ENCODE data around the gene TAF5L. TPM values are rescaled to one million over a fixed set of nuclear protein-coding genes. Genes with fewer than 3 reads are reported as not detected.
A peak's percentile ranks its signal among the peaks of the same experiment; 100 is the strongest.

The TAF5L gene
- total and polyA plus RNA-seq, 2 experiments from 2014 or later: 5.6 to 17.6 TPM

DNA sequence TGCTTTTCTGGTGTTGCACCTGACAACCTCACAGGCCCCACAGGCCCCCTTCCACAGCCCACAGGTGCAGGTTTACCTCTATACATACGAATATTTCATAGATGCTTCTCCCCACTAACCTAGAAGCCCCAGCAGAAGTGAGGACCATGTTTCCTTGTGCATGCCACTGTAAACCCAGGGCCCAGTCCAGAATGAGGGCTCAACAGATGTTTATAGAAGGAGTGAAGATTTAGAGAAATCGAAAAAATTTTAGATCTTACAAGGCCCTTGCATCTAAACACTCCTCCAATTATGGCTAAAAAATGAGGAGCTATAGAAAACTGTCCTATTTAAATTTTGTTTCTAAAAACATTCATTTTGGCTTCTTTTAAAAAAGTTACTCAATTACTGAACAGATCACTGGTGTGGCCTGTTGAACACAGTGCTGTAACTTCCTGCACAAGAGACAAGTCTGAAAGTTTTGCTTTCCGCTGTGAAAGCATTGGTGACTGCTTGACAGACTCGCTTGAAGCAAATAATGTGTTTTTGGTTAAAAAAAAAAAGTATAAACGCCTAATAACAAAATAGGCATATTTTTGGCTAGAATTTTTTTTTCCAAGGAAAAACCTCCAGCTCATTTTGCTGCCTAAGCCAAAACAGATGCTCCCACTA is 68.6 kb downstream of the TAF5L start:
- peaks cover 32% of the 10 kb centered on the region for H3K79me2 ChIP-seq (replicated peaks; ENCODE audit: insufficient read depth)
- peak overlapping the region; percentile 86 for H3K4me3 ChIP-seq
- DNase-seq (ENCODE audit: low spot score): no peak
- H3K4me1 ChIP-seq (ENCODE audit: insufficient read depth): peaks cover 7% of the 10 kb centered on the region; the same call in 1 of the 2 replicates
- peak overlapping the region; percentile 84 for H3K4me3 Mint-ChIP-seq
- H3K27ac ChIP-seq (ENCODE audit: low read depth): no peak overlapping the region
- peaks cover 7% of the 10 kb centered on the region for H3K27me3 Mint-ChIP-seq (ENCODE audit: insufficient read depth, low read depth, poor library complexity)
- TF ChIP-seq NANOG (IDR thresholded peaks at IDR 0.05; ENCODE audit: borderline replicate concordance) (no peak), ZNF462 (CRISPR knock-in tag; IDR thresholded peaks at IDR 0.05) (no peak), EZH2phosphoT487 (IDR thresholded peaks at IDR 0.05; ENCODE audit: unreplicated experiment) (no peak), ZNF331 (CRISPR knock-in tag; IDR thresholded peaks at IDR 0.05; ENCODE audit: low read depth) (no peak)
- no peaks in the 10 kb centered on the region for H3K27me3 ChIP-seq (ENCODE audit: insufficient read depth)
- no peak overlapping the region for H3K27ac Mint-ChIP-seq
- no peaks in the 10 kb centered on the region for H3K9me2 ChIP-seq (ENCODE audit: insufficient read depth)
- 0 out of 2 replicates have a peak, but pooled peaks cover 10% of the 10 kb centered on the region for H3F3A ChIP-seq (replicated peaks; ENCODE audit: low read depth)
- no peaks in the 10 kb centered on the region for H3K9me3 Mint-ChIP-seq
- peaks cover 5% of the 10 kb centered on the region; the same call in 1 of the 2 replicates for H4K20me1 ChIP-seq (replicated peaks; ENCODE audit: insufficient read depth)
- H3K36me3 ChIP-seq (ENCODE audit: insufficient read depth): no peaks in the 10 kb centered on the region
- no peaks in the 10 kb centered on the region for H3K36me3 Mint-ChIP-seq (ENCODE audit: low read depth)
- peaks cover 31% of the 10 kb centered on the region for H3K4me1 Mint-ChIP-seq
- H3K4me2 ChIP-seq: peak overlapping the region; percentile 86
- peak overlapping the region; percentile 90 for H2AFZ ChIP-seq
- ATAC-seq: no peak

Data from GM23338 (cell line).